ENCODE results near the gene SCD5. TPM values are rescaled to one million over a fixed set of nuclear protein-coding genes. Genes with fewer than 3 reads are reported as not detected.

The SCD5 gene
- total and polyA plus RNA-seq, 3 experiments from 2014 or later: 2.6 to 6.3 (median 6.2) TPM

DNA sequence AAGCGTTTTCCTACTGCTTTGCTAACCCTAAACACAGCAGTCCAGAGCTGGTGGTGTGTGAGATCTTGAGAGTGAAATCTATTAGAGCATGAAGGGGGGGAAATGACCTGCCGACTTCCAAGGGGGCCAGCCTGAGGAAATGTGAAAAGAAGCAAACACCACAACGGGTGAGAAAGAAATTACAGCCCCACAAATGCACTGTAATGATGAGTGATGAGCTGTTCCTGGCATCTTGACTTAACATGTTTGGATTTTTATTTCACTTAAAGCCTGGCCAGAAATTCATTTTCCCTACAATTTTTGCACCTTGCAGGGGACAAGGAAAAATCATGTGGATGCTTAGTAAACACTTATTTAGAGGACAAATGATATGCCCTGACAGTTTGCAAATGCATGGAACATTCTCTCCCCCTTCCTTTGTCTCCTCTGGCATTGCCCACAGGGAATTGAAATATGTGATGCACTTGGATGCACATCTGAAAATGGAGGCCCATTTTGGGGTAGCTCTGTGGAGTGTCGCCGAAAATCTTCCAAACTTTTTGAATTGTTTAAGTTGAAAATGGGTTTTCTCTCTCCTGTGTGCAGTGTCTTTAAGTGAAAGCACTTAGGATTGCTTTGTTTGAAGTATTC lies 152.5 kb downstream of the SCD5 start:
- no peaks in the 10 kb centered on the region for H3K36me3 ChIP-seq (ENCODE audit: insufficient read depth, low read length)
- H3K4me3 ChIP-seq (ENCODE audit: low read length): no peak overlapping the region
- POLR2A ChIA-PET: no interaction called here
- H3K27me3 ChIP-seq (ENCODE audit: insufficient read depth, low read length, poor library complexity, severe bottlenecking): no peaks in the 10 kb centered on the region
- no peak for DNase-seq
- no peaks in the 10 kb centered on the region for H3K4me1 Mint-ChIP-seq
- no peak overlapping the region for H3K4me3 Mint-ChIP-seq
- H3K27me3 Mint-ChIP-seq: no peaks in the 10 kb centered on the region
- H3K4me1 ChIP-seq (ENCODE audit: insufficient read depth, low read length): no peaks in the 10 kb centered on the region
- no peak overlapping the region for H3K27ac ChIP-seq (ENCODE audit: low read depth, low read length)
- no peaks in the 10 kb centered on the region for H3K9me3 Mint-ChIP-seq
- CTCF ChIA-PET: no interaction called here
- peaks cover 4 to 10% (median 10%) of the 10 kb centered on the region in 3 donors for H3K36me3 Mint-ChIP-seq
- H3K9me3 ChIP-seq (ENCODE audit: low read length): no peaks in the 10 kb centered on the region
- no peak overlapping the region for H3K27ac Mint-ChIP-seq

DNA sequence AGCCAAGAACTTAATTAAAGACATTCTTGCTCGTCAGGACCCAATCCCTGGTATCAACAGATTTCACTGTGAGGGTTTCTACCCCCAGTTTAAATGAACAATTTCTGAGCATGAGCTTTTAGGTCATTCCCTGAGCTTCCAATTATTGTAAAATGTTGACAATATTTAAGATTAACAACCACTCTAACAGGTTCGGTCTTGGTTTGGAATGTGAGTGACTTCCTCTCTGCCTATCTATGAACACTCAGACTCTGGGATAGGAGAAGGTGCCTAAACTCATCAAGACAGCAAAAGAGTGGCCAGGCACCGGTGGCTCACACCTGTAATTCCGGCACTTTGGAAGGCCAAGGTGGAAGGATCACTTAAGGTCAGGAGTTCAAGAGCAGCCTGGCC lies 153.9 kb downstream of the SCD5 start:
- CTCF ChIA-PET: no interaction called here
- Mint-ChIP-seq H3K4me1 (no peaks in the 10 kb centered on the region), H3K27ac (no peak overlapping the region), H3K36me3 (peaks cover 0 to 14% (median 8%) of the 10 kb centered on the region in 3 donors), H3K4me3 (no peak overlapping the region), H3K27me3 (no peaks in the 10 kb centered on the region), H3K9me3 (no peaks in the 10 kb centered on the region)
- Histone ChIP-seq H3K36me3 (ENCODE audit: insufficient read depth, low read length) (no peaks in the 10 kb centered on the region), H3K4me1 (ENCODE audit: insufficient read depth, low read length) (no peaks in the 10 kb centered on the region), H3K9me3 (ENCODE audit: low read length) (no peaks in the 10 kb centered on the region), H3K27me3 (ENCODE audit: insufficient read depth, low read length, poor library complexity, severe bottlenecking) (no peaks in the 10 kb centered on the region), H3K4me3 (ENCODE audit: low read length) (no peak overlapping the region), H3K27ac (ENCODE audit: low read depth, low read length) (no peak overlapping the region)
- POLR2A ChIA-PET: no interaction called here
- no peak for DNase-seq

DNA sequence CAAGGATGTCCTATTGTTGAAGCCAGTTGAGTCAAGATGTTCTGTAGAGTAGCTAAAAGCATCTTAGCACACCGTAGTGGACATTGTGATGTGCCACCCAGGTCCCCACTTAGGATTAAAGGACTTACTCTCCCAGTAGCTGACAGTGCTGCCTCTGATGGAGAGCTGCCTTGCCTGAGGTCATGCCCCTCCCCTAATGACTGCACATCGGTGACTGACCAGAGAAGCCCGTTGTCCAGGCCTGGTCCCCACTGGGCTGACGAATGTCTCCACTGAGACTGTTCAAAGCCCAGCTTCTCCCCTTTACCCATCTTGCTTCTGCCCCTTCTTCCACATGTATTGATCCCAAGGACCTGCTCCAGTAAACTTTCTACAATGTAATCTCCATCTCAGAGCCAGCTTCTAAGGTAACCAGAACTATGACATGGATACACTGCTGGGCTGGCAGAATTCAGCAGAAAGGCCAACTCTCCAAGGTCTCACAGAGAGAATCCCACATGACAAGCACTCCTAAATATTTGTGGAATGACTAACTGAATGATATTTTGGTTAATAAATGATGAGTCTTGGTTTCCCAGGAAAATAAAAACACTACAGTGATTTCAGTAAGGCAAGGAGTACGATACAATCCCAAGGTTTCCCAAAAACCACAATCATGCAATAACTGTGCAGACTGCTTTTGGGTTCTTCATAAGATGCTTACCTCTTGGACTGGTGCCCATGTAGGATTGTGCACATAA lies 154.4 kb downstream of the SCD5 start:
- H3K36me3 ChIP-seq (ENCODE audit: insufficient read depth, low read length): no peaks in the 10 kb centered on the region
- no peaks in the 10 kb centered on the region for H3K4me1 ChIP-seq (ENCODE audit: insufficient read depth, low read length)
- Mint-ChIP-seq H3K36me3 (peaks cover 0 to 14% (median 8%) of the 10 kb centered on the region in 3 donors), H3K9me3 (no peaks in the 10 kb centered on the region), H3K4me3 (no peak overlapping the region), H3K27ac (no peak overlapping the region), H3K4me1 (no peaks in the 10 kb centered on the region), H3K27me3 (no peaks in the 10 kb centered on the region)
- H3K4me3 ChIP-seq (ENCODE audit: low read length): no peak overlapping the region
- H3K9me3 ChIP-seq (ENCODE audit: low read length): no peaks in the 10 kb centered on the region
- H3K27ac ChIP-seq (ENCODE audit: low read depth, low read length): no peak overlapping the region
- CTCF ChIA-PET: no interaction called here
- POLR2A ChIA-PET: no interaction called here
- no peaks in the 10 kb centered on the region for H3K27me3 ChIP-seq (ENCODE audit: insufficient read depth, low read length, poor library complexity, severe bottlenecking)
- DNase-seq: no peak

DNA sequence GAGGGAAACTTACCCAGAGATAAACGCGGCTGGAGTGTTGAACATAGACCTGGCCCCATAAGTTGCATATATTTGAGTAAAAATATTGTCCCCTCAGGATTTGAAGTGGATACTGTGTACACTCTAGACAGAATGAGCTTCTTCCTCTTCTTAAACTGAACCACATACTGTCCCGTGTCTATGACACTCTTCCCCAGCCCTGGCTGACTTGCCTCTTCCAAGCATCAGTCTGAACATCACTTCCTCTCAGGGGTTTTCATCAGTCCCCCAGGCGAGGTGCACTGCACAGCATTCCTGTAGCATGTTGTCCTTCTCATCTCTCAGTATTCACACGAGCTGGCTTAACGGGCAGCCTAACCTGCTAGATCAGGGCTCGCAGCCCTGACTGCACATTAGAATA lies 156.3 kb downstream of the SCD5 start:
- POLR2A ChIA-PET: no interaction called here
- Histone ChIP-seq H3K27me3 (ENCODE audit: insufficient read depth, low read length, poor library complexity, severe bottlenecking) (no peaks in the 10 kb centered on the region), H3K9me3 (ENCODE audit: low read length) (no peaks in the 10 kb centered on the region), H3K4me1 (ENCODE audit: insufficient read depth, low read length) (no peaks in the 10 kb centered on the region), H3K27ac (ENCODE audit: low read depth, low read length) (no peak overlapping the region), H3K4me3 (ENCODE audit: low read length) (no peak overlapping the region), H3K36me3 (ENCODE audit: insufficient read depth, low read length) (no peaks in the 10 kb centered on the region)
- no peak for DNase-seq
- no peaks in the 10 kb centered on the region for H3K27me3 Mint-ChIP-seq
- H3K4me3 Mint-ChIP-seq: no peak overlapping the region
- peaks cover 0 to 15% (median 10%) of the 10 kb centered on the region in 3 donors for H3K36me3 Mint-ChIP-seq
- H3K9me3 Mint-ChIP-seq: no peaks in the 10 kb centered on the region
- H3K4me1 Mint-ChIP-seq: no peaks in the 10 kb centered on the region
- CTCF ChIA-PET: no interaction called here
- no peak overlapping the region for H3K27ac Mint-ChIP-seq

DNA sequence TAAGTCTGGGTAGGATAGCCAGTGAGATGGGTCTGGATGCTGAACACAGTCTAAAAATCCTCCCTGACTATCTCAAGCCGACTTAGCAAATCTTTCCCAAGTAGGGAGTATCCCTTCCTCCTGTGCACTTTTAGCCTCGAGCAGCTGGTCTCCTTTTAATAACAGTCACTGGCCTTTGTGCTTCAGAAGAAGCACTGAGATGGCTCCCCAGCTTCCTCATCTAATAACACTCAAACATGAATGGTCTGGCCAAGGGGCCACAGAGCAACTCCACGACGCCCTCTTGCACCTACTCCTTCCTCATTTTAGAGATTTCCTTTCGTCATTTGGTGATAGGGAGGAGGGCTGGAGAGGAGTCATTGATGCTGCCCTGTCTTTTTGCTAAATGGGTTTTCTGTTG lies 158.1 kb downstream of the SCD5 start:
- POLR2A ChIA-PET: no interaction called here
- Histone ChIP-seq H3K4me1 (ENCODE audit: insufficient read depth, low read length) (no peaks in the 10 kb centered on the region), H3K9me3 (ENCODE audit: low read length) (no peaks in the 10 kb centered on the region), H3K27ac (ENCODE audit: low read depth, low read length) (no peak overlapping the region), H3K36me3 (ENCODE audit: insufficient read depth, low read length) (no peaks in the 10 kb centered on the region), H3K4me3 (ENCODE audit: low read length) (no peak overlapping the region), H3K27me3 (ENCODE audit: insufficient read depth, low read length, poor library complexity, severe bottlenecking) (no peaks in the 10 kb centered on the region)
- H3K27me3 Mint-ChIP-seq: no peaks in the 10 kb centered on the region
- no peak overlapping the region for H3K4me3 Mint-ChIP-seq
- CTCF ChIA-PET: no interaction called here
- H3K27ac Mint-ChIP-seq: no peak overlapping the region
- no peaks in the 10 kb centered on the region for H3K4me1 Mint-ChIP-seq
- no peak for DNase-seq
- peaks cover 7 to 21% (median 13%) of the 10 kb centered on the region in 3 donors for H3K36me3 Mint-ChIP-seq
- no peaks in the 10 kb centered on the region for H3K9me3 Mint-ChIP-seq

DNA sequence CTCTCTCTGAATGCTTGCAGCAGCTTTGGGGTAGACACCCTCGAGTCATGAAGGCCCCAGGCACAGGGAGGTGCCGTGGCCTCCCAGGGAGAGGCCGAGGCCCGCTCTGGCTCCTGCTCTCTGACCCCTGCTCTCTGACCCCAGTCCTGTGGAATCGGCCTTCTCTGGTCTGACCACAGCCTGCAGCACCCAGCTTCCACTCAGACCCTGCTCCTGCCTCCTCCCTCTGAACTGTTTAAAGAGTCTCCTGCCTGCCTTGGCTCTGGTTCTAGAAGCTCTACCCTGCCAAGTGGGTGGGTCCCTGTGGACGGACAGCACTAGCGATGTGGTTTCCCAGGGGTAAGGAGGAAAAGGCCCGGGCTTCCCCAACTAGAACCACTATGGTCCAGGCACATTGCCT lies 158.6 kb downstream of the SCD5 start:
- no peaks in the 10 kb centered on the region for H3K27me3 Mint-ChIP-seq
- no peaks in the 10 kb centered on the region for H3K27me3 ChIP-seq (ENCODE audit: insufficient read depth, low read length, poor library complexity, severe bottlenecking)
- no peaks in the 10 kb centered on the region for H3K4me1 ChIP-seq (ENCODE audit: insufficient read depth, low read length)
- no peak overlapping the region for H3K27ac ChIP-seq (ENCODE audit: low read depth, low read length)
- H3K9me3 ChIP-seq (ENCODE audit: low read length): no peaks in the 10 kb centered on the region
- no peaks in the 10 kb centered on the region for H3K36me3 ChIP-seq (ENCODE audit: insufficient read depth, low read length)
- peaks cover 10 to 23% (median 14%) of the 10 kb centered on the region in 3 donors for H3K36me3 Mint-ChIP-seq
- CTCF ChIA-PET: no interaction called here
- no peak overlapping the region for H3K27ac Mint-ChIP-seq
- POLR2A ChIA-PET: no interaction called here
- H3K4me1 Mint-ChIP-seq: no peaks in the 10 kb centered on the region
- DNase-seq: no peak
- H3K9me3 Mint-ChIP-seq: no peaks in the 10 kb centered on the region
- no peak overlapping the region for H3K4me3 ChIP-seq (ENCODE audit: low read length)
- no peak overlapping the region for H3K4me3 Mint-ChIP-seq

DNA sequence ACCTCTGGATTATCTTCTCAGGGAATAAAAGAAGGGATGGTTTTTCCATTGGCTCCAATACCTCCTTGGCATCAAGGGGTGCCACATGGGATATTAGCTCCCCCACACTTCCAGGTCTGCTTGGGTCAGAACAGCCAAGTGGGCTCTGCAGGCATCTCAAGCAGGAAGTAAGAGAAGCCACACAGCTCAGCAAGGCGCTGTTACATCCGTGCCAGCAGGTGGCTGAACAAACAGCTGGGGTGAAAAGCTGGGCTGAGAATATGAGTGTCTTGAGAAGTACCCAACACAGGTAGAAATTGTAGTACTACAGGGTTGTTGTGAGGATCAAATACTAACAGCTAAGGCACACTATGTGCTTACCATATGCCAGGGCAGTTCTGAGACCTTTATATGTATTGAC lies 160.1 kb downstream of the SCD5 start:
- no peaks in the 10 kb centered on the region for H3K27me3 ChIP-seq (ENCODE audit: insufficient read depth, low read length, poor library complexity, severe bottlenecking)
- Mint-ChIP-seq H3K9me3 (peaks cover 2 to 9% (median 5%) of the 10 kb centered on the region in 5 donors), H3K27me3 (no peaks in the 10 kb centered on the region), H3K4me1 (no peaks in the 10 kb centered on the region), H3K4me3 (no peak overlapping the region), H3K36me3 (peaks cover 18 to 38% (median 23%) of the 10 kb centered on the region in 3 donors), H3K27ac (no peak overlapping the region)
- H3K9me3 ChIP-seq (ENCODE audit: low read length): no peaks in the 10 kb centered on the region
- H3K4me3 ChIP-seq (ENCODE audit: low read length): no peak overlapping the region
- H3K4me1 ChIP-seq (ENCODE audit: insufficient read depth, low read length): no peaks in the 10 kb centered on the region
- H3K27ac ChIP-seq (ENCODE audit: low read depth, low read length): no peak overlapping the region
- CTCF ChIA-PET: no interaction called here
- no peak for DNase-seq
- no peaks in the 10 kb centered on the region for H3K36me3 ChIP-seq (ENCODE audit: insufficient read depth, low read length)
- POLR2A ChIA-PET: no interaction called here

DNA sequence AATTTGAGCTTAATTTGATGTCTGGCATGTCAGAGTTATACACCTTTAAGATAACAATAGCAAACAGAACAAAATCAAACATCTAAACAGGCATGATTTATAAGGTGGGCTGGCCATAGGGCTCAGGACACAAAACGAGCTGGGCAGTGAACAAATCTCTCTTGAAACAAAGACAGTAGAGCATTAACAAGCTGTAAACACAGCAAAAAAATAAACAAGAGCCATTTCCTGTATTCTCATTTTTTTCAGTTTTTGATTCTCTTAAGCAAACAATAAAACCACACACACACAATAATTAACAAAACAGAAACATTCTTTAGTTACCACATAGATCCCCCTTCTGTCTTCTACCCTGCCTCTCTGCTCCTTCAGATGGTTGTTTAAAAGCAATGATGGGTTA lies 168.5 kb downstream of the SCD5 start:
- ChIA-PET POLR2A (no interaction called here), CTCF (no interaction called here)
- no peak overlapping the region for H3K4me3 ChIP-seq (ENCODE audit: low read length)
- DNase-seq: no peak
- no peaks in the 10 kb centered on the region for H3K27me3 Mint-ChIP-seq
- no peak overlapping the region for H3K27ac ChIP-seq (ENCODE audit: low read depth, low read length)
- peaks cover 13 to 31% (median 20%) of the 10 kb centered on the region in 3 donors for H3K36me3 Mint-ChIP-seq
- no peaks in the 10 kb centered on the region for H3K27me3 ChIP-seq (ENCODE audit: insufficient read depth, low read length, poor library complexity, severe bottlenecking)
- H3K9me3 Mint-ChIP-seq: peaks cover 6 to 16% (median 11%) of the 10 kb centered on the region in 5 donors
- H3K4me1 Mint-ChIP-seq: no peaks in the 10 kb centered on the region
- no peaks in the 10 kb centered on the region for H3K4me1 ChIP-seq (ENCODE audit: insufficient read depth, low read length)
- H3K9me3 ChIP-seq (ENCODE audit: low read length): no peaks in the 10 kb centered on the region
- H3K27ac Mint-ChIP-seq: peak overlapping the region in 1 of 8 donors; percentile 19
- H3K36me3 ChIP-seq (ENCODE audit: insufficient read depth, low read length): no peaks in the 10 kb centered on the region
- no peak overlapping the region for H3K4me3 Mint-ChIP-seq

Measured in CD8-positive, alpha-beta memory T cell (primary cell).